ENCODE data around the gene CIRBP.

Gene CIRBP

DNA sequence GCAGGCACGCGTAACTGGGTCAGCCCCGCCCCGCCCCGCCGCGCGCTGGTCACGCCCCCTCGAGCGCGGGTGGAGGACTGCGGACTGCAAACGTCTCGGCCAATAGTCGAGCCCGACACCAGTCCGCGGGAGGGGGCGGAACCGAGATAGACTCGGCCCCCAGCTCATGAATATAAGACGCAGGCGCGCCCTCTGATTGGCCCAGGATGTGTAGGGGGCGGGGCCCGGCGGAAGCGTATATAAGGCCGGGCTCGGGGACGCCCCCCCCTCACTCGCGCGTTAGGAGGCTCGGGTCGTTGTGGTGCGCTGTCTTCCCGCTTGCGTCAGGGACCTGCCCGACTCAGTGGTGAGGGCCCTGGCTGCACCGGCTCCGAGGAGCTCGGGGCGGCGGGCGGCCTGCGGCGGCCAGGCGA lies at the start of gene CIRBP:
CIRBP (plus strand) TSS at position 268 of the 413 bp plus-strand sequence. CDS start 1,602 bp downstream, outside the sequence.
- H3K27ac Mint-ChIP-seq, result peak within 1 kb of the TSS; percentile 97 to 99
- peak; percentile 82 for ATAC-seq
- peak; percentile 99 for DNase-seq
- no peaks in the 10 kb centered on the region for H3K27me3 Mint-ChIP-seq
- peaks cover 88% of the 10 kb centered on the region for H3K4me1 Mint-ChIP-seq
- peak within 1 kb of the TSS; percentile 95 to 99 for H3K4me3 Mint-ChIP-seq
- H3K9me3 Mint-ChIP-seq, result no peaks in the 10 kb centered on the region

DNA sequence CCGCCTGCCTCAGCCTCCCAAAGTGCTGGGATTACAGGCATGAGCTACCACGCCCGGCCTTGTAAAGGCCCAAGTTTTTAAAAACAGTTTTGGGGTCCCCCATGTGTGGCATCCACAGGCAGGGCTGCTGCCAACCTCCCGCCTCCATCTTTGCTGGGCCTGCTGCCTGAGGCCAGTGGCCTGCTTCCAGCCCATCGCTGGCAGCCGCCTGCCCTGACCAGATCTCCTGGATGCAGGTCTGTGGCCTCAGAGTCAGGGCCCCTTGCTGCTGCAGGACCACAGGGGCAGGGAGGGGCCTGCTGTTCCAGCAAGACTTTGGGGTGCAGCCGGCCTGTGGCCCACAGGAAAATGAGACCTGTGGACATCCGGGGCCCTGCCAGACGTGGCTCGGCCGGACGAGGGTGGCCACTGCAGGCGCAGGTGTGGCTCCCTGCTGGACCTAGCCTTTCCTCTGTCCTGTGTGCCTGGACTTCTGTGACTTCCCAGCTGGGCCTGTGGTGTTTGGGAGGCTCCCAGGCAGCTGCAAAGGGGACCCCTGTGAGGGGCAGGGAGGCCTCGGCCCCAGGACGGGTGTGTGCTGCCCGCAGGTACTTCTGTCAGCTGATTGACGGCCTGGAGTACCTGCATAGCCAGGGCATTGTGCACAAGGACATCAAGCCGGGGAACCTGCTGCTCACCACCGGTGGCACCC lies 49.2 kb upstream of the CIRBP start:
- no peak for DNase-seq
- Mint-ChIP-seq H3K27ac (no peak overlapping the region), H3K4me1 (peaks cover 11% of the 10 kb centered on the region), H3K27me3 (no peaks in the 10 kb centered on the region), H3K9me3 (no peaks in the 10 kb centered on the region), H3K4me3 (no peak overlapping the region)
- ATAC-seq, result no peak

- Mint-ChIP-seq H3K9me3 (no peaks in the 10 kb centered on the region), H3K27me3 (no peaks in the 10 kb centered on the region), H3K4me3 (no peak overlapping the region), H3K4me1 (peaks cover 11% of the 10 kb centered on the region), H3K27ac (no peak overlapping the region)
- ATAC-seq, result no peak
- no peak for DNase-seq
These were observed 48.6 kb upstream of the CIRBP start for GRCh38 chr19:1220477-1220930.

- Mint-ChIP-seq H3K9me3 (no peaks in the 10 kb centered on the region), H3K4me3 (no peak overlapping the region), H3K4me1 (peaks cover 11% of the 10 kb centered on the region), H3K27ac (no peak overlapping the region), H3K27me3 (no peaks in the 10 kb centered on the region)
- ATAC-seq (no peak), DNase-seq (no peak)
These were observed 47.9 kb upstream of the CIRBP start for GRCh38 chr19:1220976-1221903.

DNA sequence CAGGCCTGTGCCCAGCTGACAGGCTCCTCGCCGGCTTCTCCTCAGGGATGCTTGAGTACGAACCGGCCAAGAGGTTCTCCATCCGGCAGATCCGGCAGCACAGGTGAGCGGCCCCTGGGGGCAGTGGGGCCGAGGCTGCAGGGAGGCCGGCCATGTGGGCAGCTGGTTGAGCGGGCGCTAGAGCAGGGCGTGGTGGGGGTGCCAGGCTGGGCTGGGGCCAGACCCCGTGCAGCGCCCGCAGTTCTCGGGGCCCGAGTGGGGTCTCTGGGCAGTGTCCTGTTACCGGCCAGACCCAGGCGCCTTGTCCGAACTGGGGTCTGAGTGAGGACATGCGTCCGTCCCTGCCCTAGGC lies 47.3 kb upstream of the CIRBP start:
- ATAC-seq (no peak), DNase-seq (no peak)
- H3K9me3 Mint-ChIP-seq, result no peaks in the 10 kb centered on the region
- no peaks in the 10 kb centered on the region for H3K27me3 Mint-ChIP-seq
- H3K27ac Mint-ChIP-seq, result no peak overlapping the region
- peaks cover 9% of the 10 kb centered on the region for H3K4me1 Mint-ChIP-seq
- no peak overlapping the region for H3K4me3 Mint-ChIP-seq

DNA sequence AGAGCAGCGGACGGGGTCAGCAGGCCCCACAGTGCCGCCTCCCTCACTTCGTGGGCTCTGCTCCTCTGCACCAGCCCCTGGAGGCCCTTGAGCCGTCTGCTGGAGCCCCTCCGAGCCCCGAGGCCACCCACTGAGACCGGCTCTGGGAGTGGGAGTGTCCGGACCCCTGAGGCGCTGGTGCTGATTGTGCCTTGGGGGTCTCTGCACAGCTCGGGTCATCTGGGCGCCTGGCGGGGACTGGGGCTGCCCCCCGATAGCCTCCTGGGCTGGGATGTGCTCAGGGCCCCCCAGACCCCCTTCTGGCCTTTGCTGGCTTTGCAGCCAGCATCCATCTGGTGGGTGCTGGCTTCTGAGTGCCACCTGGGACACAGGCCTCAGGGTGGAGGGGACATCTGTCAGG lies 46.7 kb upstream of the CIRBP start:
- no peak for ATAC-seq
- no peaks in the 10 kb centered on the region for H3K27me3 Mint-ChIP-seq
- no peaks in the 10 kb centered on the region for H3K9me3 Mint-ChIP-seq
- H3K4me3 Mint-ChIP-seq, result no peak overlapping the region
- peaks cover 4% of the 10 kb centered on the region for H3K4me1 Mint-ChIP-seq
- no peak overlapping the region for H3K27ac Mint-ChIP-seq
- no peak for DNase-seq

- Mint-ChIP-seq H3K9me3 (no peaks in the 10 kb centered on the region), H3K4me3 (no peak overlapping the region), H3K27me3 (no peaks in the 10 kb centered on the region), H3K27ac (no peak overlapping the region), H3K4me1 (no peaks in the 10 kb centered on the region)
- ATAC-seq, result peak; percentile 19
- peak in 1 of 2 donors; percentile 41 for DNase-seq
These were observed 45.9 kb upstream of the CIRBP start for GRCh38 chr19:1223018-1223855.

- H3K27ac Mint-ChIP-seq, result no peak overlapping the region
- DNase-seq (no peak), ATAC-seq (peak; percentile 11)
- H3K4me3 Mint-ChIP-seq, result no peak overlapping the region
- no peaks in the 10 kb centered on the region for H3K9me3 Mint-ChIP-seq
- H3K27me3 Mint-ChIP-seq, result no peaks in the 10 kb centered on the region
- no peaks in the 10 kb centered on the region for H3K4me1 Mint-ChIP-seq
These were observed 44.9 kb upstream of the CIRBP start for GRCh38 chr19:1224047-1224825.

DNA sequence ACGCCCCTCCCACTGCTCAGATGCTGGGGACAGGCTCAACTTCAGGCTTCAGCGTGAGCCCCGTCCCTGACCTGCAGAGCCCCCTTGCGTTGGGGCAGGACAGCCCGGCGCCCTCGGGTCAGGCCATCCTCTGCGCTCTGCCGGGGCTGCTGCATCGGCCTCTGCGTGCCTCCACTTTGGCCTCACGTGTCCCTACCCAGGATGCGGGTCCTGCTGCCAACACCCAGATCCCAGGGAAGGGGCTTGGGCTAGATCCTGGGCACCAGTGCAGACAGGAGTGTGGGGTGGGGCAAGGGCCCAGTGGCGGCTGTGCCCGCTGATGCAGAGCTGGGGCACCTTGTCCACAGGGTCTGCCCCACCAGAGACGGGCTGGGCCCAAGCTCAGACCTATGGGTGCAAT lies 44.3 kb upstream of the CIRBP start:
- H3K27me3 Mint-ChIP-seq, result no peaks in the 10 kb centered on the region
- ATAC-seq, result no peak
- no peak overlapping the region for H3K27ac Mint-ChIP-seq
- no peaks in the 10 kb centered on the region for H3K9me3 Mint-ChIP-seq
- H3K4me1 Mint-ChIP-seq, result no peaks in the 10 kb centered on the region
- no peak overlapping the region for H3K4me3 Mint-ChIP-seq
- DNase-seq, result no peak

GRCh38 chr19:1225440-1226226 lies 43.5 kb upstream of the CIRBP start:
- H3K27me3 Mint-ChIP-seq, result no peaks in the 10 kb centered on the region
- H3K4me3 Mint-ChIP-seq, result no peak overlapping the region
- ATAC-seq, result no peak
- H3K9me3 Mint-ChIP-seq, result no peaks in the 10 kb centered on the region
- no peak for DNase-seq
- H3K4me1 Mint-ChIP-seq, result no peaks in the 10 kb centered on the region
- no peak overlapping the region for H3K27ac Mint-ChIP-seq

DNA sequence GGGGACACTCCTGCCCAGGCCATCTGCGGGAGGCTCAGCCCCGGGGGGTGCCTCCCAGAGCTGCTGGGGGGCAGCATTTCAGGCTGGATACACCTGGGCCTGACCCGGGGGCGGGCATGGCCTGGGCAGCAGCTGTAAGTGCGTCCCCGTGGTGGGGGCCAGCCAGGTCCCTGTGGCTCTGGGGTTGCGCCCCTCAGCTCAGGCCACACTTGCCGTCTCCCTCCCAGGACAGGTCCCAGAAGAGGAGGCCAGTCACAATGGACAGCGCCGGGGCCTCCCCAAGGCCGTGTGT lies 43.0 kb upstream of the CIRBP start:
- no peaks in the 10 kb centered on the region for H3K9me3 Mint-ChIP-seq
- no peak overlapping the region for H3K27ac Mint-ChIP-seq
- no peak overlapping the region for H3K4me3 Mint-ChIP-seq
- no peak for DNase-seq
- H3K27me3 Mint-ChIP-seq, result no peaks in the 10 kb centered on the region
- ATAC-seq, result no peak
- no peaks in the 10 kb centered on the region for H3K4me1 Mint-ChIP-seq

DNA sequence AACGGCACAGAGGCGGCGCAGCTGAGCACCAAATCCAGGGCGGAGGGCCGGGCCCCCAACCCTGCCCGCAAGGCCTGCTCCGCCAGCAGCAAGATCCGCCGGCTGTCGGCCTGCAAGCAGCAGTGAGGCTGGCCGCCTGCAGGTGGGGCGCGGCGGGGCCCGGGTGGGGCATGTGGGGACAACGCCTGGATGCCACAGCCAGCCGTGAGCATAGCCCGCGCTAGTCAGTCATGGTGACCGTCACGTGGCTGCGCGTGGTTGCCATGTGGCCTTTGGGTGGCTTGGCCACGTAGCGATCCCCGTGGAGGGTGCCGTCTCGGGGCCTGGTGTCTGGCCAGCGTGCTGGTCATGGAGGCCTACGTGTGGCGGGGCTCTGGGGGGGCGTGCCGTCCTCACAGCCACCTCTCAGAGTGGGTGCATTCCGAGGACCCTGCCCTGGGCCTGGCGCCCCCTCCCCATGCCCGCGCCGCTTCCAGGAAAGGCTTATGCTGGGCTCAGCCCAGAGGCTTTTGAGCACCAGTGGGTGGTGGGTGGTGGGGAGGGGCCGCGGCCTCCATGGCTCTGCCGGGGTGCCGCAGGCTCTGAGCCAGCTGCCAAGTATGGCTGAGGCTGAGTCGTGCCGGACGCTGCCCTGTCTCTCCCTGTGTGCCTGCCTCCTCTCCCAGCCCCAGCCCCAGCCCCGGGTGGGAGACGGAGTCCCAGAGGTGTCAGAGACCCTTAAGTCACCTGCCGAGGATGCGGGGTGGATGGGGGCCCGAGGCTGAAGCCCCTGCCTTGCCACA lies 42.4 kb upstream of the CIRBP start:
- ATAC-seq (no peak), DNase-seq (no peak)
- Mint-ChIP-seq H3K4me1 (peaks cover 3% of the 10 kb centered on the region), H3K9me3 (no peaks in the 10 kb centered on the region), H3K27ac (no peak overlapping the region), H3K4me3 (no peak overlapping the region), H3K27me3 (no peaks in the 10 kb centered on the region)

DNA sequence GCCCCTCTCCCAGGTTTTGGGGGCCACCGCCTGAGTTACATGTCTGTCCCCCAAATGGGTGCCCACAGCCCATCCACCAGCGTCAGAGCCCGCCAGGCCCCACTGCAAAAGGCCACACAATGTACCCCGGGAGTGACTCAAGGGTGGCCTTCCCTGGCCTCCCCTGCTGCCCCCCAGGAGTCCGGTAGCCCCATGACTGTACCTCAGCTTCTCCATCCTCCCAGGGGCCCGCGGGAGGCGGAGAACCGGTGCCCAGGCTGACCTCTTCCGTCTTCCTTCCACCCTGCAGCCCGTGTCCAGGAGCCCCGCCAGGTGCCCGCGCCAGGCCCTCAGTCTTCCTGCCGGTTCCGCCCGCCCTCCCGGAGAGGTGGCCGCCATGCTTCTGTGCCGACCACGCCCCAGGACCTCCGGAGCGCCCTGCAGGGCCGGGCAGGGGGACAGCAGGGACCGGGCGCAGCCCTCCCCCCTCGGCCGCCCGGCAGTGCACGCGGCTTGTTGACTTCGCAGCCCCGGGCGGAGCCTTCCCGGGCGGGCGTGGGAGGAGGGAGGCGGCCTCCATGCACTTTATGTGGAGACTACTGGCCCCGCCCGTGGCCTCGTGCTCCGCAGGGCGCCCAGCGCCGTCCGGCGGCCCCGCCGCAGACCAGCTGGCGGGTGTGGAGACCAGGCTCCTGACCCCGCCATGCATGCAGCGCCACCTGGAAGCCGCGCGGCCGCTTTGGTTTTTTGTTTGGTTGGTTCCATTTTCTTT lies 41.7 kb upstream of the CIRBP start:
- no peak for DNase-seq
- no peak overlapping the region for H3K27ac Mint-ChIP-seq
- H3K4me3 Mint-ChIP-seq, result no peak overlapping the region
- H3K27me3 Mint-ChIP-seq, result no peaks in the 10 kb centered on the region
- no peak for ATAC-seq
- no peaks in the 10 kb centered on the region for H3K9me3 Mint-ChIP-seq
- H3K4me1 Mint-ChIP-seq, result peaks cover 10% of the 10 kb centered on the region
